ENCODE measurements around the gene P4HA3. TPM values are rescaled to one million over a fixed set of nuclear protein-coding genes. Genes with fewer than 3 reads are reported as not detected.
"Not testable (repeated sequence)": the region's sequence is repeated elsewhere in the genome, so short reads cannot be mapped to it uniquely, and the experiment has no call there.

The P4HA3 gene
- total RNA-seq, result 10.2 and 12.7 TPM in 2 replicates

- DNase-seq (ENCODE audit: low read depth), result no peak
Observed at GRCh38 chr11:74311352-74311926, at the start of gene P4HA3. Gene P4HA3, minus strand, starts transcription at chr11:74311640. Its CDS starts 29 bp downstream, at chr11:74311611.

GRCh38 chr11:74357449-74357848 is 46.0 kb upstream of the P4HA3 start:
- DNase-seq (ENCODE audit: low read depth), result no peak

- DNase-seq (ENCODE audit: low read depth), result no peak
Observed at GRCh38 chr11:74355626-74356025, 44.2 kb upstream of the P4HA3 start.

- DNase-seq (ENCODE audit: low read depth), result no peak
Observed at GRCh38 chr11:74354036-74354435, 42.6 kb upstream of the P4HA3 start.

GRCh38 chr11:74347381-74347780 is 35.9 kb upstream of the P4HA3 start:
- no peak for DNase-seq (ENCODE audit: low read depth)

GRCh38 chr11:74345420-74345819 is 34.0 kb upstream of the P4HA3 start:
- DNase-seq (ENCODE audit: low read depth), result no peak

- DNase-seq (ENCODE audit: low read depth), result no peak
Observed at GRCh38 chr11:74341921-74342320, 30.5 kb upstream of the P4HA3 start.

GRCh38 chr11:74339619-74340018 is 28.2 kb upstream of the P4HA3 start:
- no peak for DNase-seq (ENCODE audit: low read depth)

- DNase-seq (ENCODE audit: low read depth), result no peak
Observed at GRCh38 chr11:74338963-74339362, 27.5 kb upstream of the P4HA3 start.

- no peak for DNase-seq (ENCODE audit: low read depth)
Observed at GRCh38 chr11:74333193-74333592, 21.8 kb upstream of the P4HA3 start.

- no peak for DNase-seq (ENCODE audit: low read depth)
Observed at GRCh38 chr11:74332291-74332690, 20.9 kb upstream of the P4HA3 start.

GRCh38 chr11:74331000-74331399 is 19.6 kb upstream of the P4HA3 start:
- DNase-seq (ENCODE audit: low read depth), result not testable (repeated sequence)

GRCh38 chr11:74330075-74330858 is 18.8 kb upstream of the P4HA3 start:
- DNase-seq (ENCODE audit: low read depth), result peak; percentile 97

GRCh38 chr11:74327076-74327475 is 15.6 kb upstream of the P4HA3 start:
- DNase-seq (ENCODE audit: low read depth), result no peak

GRCh38 chr11:74326665-74327064 is 15.2 kb upstream of the P4HA3 start:
- no peak for DNase-seq (ENCODE audit: low read depth)

GRCh38 chr11:74325649-74326645 is 14.5 kb upstream of the P4HA3 start:
- DNase-seq (ENCODE audit: low read depth), result no peak

- peak; percentile 16 for DNase-seq (ENCODE audit: low read depth)
Observed at GRCh38 chr11:74322667-74323066, 11.2 kb upstream of the P4HA3 start.

- DNase-seq (ENCODE audit: low read depth), result peak; percentile 21
Observed at GRCh38 chr11:74321487-74322188, 10.2 kb upstream of the P4HA3 start.

- DNase-seq (ENCODE audit: low read depth), result no peak
Observed at GRCh38 chr11:74320538-74320937, 9.1 kb upstream of the P4HA3 start.

- peak; percentile 80 for DNase-seq (ENCODE audit: low read depth)
Observed at GRCh38 chr11:74319139-74319816, 7.8 kb upstream of the P4HA3 start.
